LNCaP clone FGC (cell line): ENCODE measurements around the gene ARL5B.

ENCODE experiments used
- DNase-seq: peaks from one replicate; pipeline ENCODE4 v3.0.0-alpha.2; 2011; ENCODE audit warnings: low read depth
- H3K4me3 ChIP-seq: 2 replicates; pipeline ENCODE4 v1.5.1; 2011; ENCODE audit warnings: mild to moderate bottlenecking, low read depth, low read length, control low read depth
- TF ChIP-seq, protein P1 (sequence below): IDR thresholded peaks from 2 replicates; pipeline ENCODE4 v1.5.1; 2012; ENCODE audit warnings: mild to moderate bottlenecking; ENCODE audit not compliant: control insufficient read depth, insufficient read depth; ENCODE audit errors: extremely low read depth

Gene ARL5B

GRCh38 chr10:18713077-18713476 is 53.8 kb downstream of the ARL5B start:
- no peak for DNase-seq
- H3K4me3 ChIP-seq = no peak overlapping the region
- TF ChIP-seq, protein P1, sequence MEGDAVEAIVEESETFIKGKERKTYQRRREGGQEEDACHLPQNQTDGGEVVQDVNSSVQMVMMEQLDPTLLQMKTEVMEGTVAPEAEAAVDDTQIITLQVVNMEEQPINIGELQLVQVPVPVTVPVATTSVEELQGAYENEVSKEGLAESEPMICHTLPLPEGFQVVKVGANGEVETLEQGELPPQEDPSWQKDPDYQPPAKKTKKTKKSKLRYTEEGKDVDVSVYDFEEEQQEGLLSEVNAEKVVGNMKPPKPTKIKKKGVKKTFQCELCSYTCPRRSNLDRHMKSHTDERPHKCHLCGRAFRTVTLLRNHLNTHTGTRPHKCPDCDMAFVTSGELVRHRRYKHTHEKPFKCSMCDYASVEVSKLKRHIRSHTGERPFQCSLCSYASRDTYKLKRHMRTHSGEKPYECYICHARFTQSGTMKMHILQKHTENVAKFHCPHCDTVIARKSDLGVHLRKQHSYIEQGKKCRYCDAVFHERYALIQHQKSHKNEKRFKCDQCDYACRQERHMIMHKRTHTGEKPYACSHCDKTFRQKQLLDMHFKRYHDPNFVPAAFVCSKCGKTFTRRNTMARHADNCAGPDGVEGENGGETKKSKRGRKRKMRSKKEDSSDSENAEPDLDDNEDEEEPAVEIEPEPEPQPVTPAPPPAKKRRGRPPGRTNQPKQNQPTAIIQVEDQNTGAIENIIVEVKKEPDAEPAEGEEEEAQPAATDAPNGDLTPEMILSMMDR = no peak

DNA sequence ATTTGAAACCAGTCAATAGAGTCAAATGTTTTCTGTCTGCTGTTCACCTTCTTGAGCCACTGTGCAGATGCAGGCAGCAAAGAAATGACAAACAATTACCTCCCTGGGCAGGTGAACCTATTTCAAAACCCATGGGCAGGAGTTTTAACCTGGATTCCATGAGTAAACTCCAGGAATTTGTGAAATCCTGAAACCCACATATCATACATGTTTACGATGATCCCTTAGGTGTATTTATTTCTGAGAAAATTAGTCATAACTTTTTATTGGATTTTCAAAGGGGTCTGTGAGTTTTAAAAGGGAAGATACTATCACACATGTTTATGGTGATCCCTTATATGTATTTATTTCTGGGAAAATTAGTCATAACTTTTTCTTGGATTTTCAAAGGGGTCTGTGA is 59.8 kb downstream of the ARL5B start:
- TF ChIP-seq, protein P1 = no peak

DNA sequence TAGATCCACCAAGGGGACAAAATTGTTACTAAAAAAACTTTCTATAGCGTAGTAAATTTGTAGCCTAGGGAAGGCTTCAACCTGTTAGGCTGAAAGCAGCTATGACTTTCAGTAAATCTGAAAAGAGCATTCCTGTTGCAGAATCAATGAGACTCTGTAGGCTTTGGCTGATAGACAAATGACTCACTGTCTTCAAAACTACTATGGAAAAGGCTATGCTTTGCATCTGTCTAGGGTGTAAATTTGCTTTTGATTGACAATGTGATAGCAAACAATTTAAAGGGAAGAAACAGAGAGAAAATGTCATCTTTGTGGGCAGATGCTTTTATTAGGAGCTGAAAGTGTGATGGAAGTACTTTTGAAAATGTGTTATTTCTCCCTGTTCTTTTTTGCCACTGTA is 60.6 kb downstream of the ARL5B start:
- DNase-seq = no peak
- TF ChIP-seq, protein P1 = no peak
- no peak overlapping the region for H3K4me3 ChIP-seq

More for the DNA sequence above, 59.8 kb downstream of the ARL5B start:
- DNase-seq = no peak
- H3K4me3 ChIP-seq = no peak overlapping the region

- DNase-seq = no peak
- TF ChIP-seq, protein P1 = no peak
- H3K4me3 ChIP-seq = no peak overlapping the region
These were observed 61.8 kb downstream of the ARL5B start for GRCh38 chr10:18721067-18721466.

- TF ChIP-seq, protein P1 = no peak
- no peak for DNase-seq
These were observed 64.6 kb downstream of the ARL5B start for GRCh38 chr10:18723801-18724200.

More at GRCh38 chr10:18723801-18724200, 64.6 kb downstream of the ARL5B start:
- no peak overlapping the region for H3K4me3 ChIP-seq
